Endothelial cell of umbilical vein (primary cell): Measurements from ENCODE around the gene RBMS1. TPM values are rescaled to one million over a fixed set of nuclear protein-coding genes. Genes with fewer than 3 reads are reported as not detected.
A peak's percentile ranks its signal among the peaks of the same experiment; 100 is the strongest.

Experiments
- BruUV-seq: library from RNA; stranded (reverse); fragments of 400-500 nt; replicated peaks from 2 replicates; lab custom pipeline; 2021; lab: Mats Ljungman, UMichigan
- CTCF ChIA-PET: fragments of 300-600, 350-600 bp; sonication (Branson Sonifier 250); formaldehyde crosslinking; loops from one replicate; lab custom pipeline; 2021; ENCODE audit warnings: antibody characterized with exemption, inconsistent platforms; lab: Charles Lee
- POLR2A ChIA-PET: fragments of 300-600, 350-600 bp; sonication (Branson Sonifier 250); formaldehyde crosslinking; loops from one replicate; lab custom pipeline; 2021; ENCODE audit warnings: antibody characterized with exemption, inconsistent platforms; lab: Charles Lee
- DNase-seq: peaks from one replicate; pipeline ENCODE4 v3.0.0-alpha.2; 2011; ENCODE audit warnings: low read depth, low spot score
- FAIRE-seq: peaks from 2 replicates; lab custom pipeline; 2011; peaks lifted over from hg19 to GRCh38; lab: Jason Lieb, UNC
- H2AFZ ChIP-seq: 2 replicates; pipeline ENCODE4 v1.6.0; 2012; ENCODE audit warnings: low read depth, low read length, control low read depth, inconsistent platforms
- H3K27ac ChIP-seq: 2 replicates; pipeline ENCODE4 v1.5.1; 2011; ENCODE audit warnings: low read depth, mild to moderate bottlenecking, control low read depth, low read length, moderate library complexity; ENCODE audit not compliant: insufficient read depth
- H3K27me3 ChIP-seq, 2 experiments: 2 replicates each; pipeline versions ENCODE4 v1.6.0 to v1.6.1; 2011; ENCODE audit warnings: low read length in 2 of 2, mixed read lengths in 1 of 2; ENCODE audit not compliant: control insufficient read depth in 2 of 2, insufficient read depth in 2 of 2
- H3K36me3 ChIP-seq, 2 experiments: 2 replicates in 1 of 2; 3 replicates in 1 of 2; pipeline ENCODE4 v1.5.1; 2011; ENCODE audit warnings: low read length in 2 of 2, mild to moderate bottlenecking in 1 of 2, moderate library complexity in 1 of 2; ENCODE audit not compliant: control insufficient read depth in 2 of 2, insufficient read depth in 2 of 2; ENCODE audit errors: extremely low read depth in 1 of 2
- H3K4me1 ChIP-seq: 3 replicates; pipeline ENCODE4 v1.5.1; 2011; ENCODE audit warnings: mild to moderate bottlenecking, low read length; ENCODE audit not compliant: control insufficient read depth, insufficient read depth; ENCODE audit errors: extremely low read depth
- H3K4me2 ChIP-seq: 2 replicates; pipeline ENCODE4 v1.6.1; 2011; ENCODE audit warnings: low read length, control low read depth, mixed read lengths; ENCODE audit not compliant: insufficient read depth
- H3K4me3 ChIP-seq, 3 experiments: fragments of 200-600 bp in 1 of 3; sonication (generic), shearing (Covaris generic) in 1 of 3; replicated peaks in 1 of 3; 2 replicates each; pipeline ENCODE4 v1.5.1; 2011 to 2016; ENCODE audit warnings: control low read depth in 3 of 3, low read length in 3 of 3, mild to moderate bottlenecking in 2 of 3, inconsistent platforms in 1 of 3, low read depth in 1 of 3, moderate library complexity in 1 of 3; ENCODE audit not compliant: insufficient read depth in 1 of 3
- H3K79me2 ChIP-seq: 2 replicates; pipeline ENCODE4 v1.6.0; 2012; ENCODE audit warnings: low read length, inconsistent platforms; ENCODE audit not compliant: control insufficient read depth, insufficient read depth
- H3K9ac ChIP-seq: replicated peaks from 2 replicates; pipeline ENCODE3; 2011; ENCODE audit warnings: low read length, control low read depth; ENCODE audit not compliant: insufficient read depth; ENCODE audit errors: extremely low read depth
- H3K9me1 ChIP-seq: replicated peaks from 3 replicates; pipeline ENCODE4 v1.6.0; 2011; ENCODE audit warnings: mild to moderate bottlenecking, low read length; ENCODE audit not compliant: control insufficient read depth, insufficient read depth; ENCODE audit errors: extremely low read depth
- H3K9me3 ChIP-seq: replicated peaks from 2 replicates; pipeline ENCODE4 v1.5.1; 2012; ENCODE audit warnings: low read length, inconsistent platforms; ENCODE audit not compliant: control insufficient read depth, insufficient read depth
- H4K20me1 ChIP-seq: replicated peaks from 2 replicates; pipeline ENCODE3; 2011; ENCODE audit warnings: mild to moderate bottlenecking, low read length; ENCODE audit not compliant: control insufficient read depth, insufficient read depth; ENCODE audit errors: extremely low read depth
- EZH2 ChIP-seq: IDR thresholded peaks from 2 replicates; pipeline ENCODE4 v1.6.1; 2012; ENCODE audit warnings: borderline replicate concordance, low read depth, mild to moderate bottlenecking, moderate library complexity, low read length, inconsistent platforms; ENCODE audit not compliant: severe bottlenecking
- FOS ChIP-seq: IDR thresholded peaks from 2 replicates; pipeline ENCODE4 v1.6.1; 2011; ENCODE audit warnings: mild to moderate bottlenecking, low read length, moderate library complexity, borderline replicate concordance; ENCODE audit not compliant: insufficient read depth
- GATA2 ChIP-seq: IDR thresholded peaks from 2 replicates; pipeline ENCODE4 v1.7.0; 2011; ENCODE audit warnings: low read depth, mild to moderate bottlenecking, moderate library complexity, mixed read lengths, low read length; ENCODE audit not compliant: insufficient read length, insufficient read depth
- JUN ChIP-seq: IDR thresholded peaks from 2 replicates; pipeline ENCODE4 v1.6.1; 2011; ENCODE audit warnings: borderline replicate concordance, low read depth; ENCODE audit not compliant: insufficient read length, insufficient read depth
- MYC ChIP-seq: IDR thresholded peaks from one replicate; pipeline ENCODE4 v1.6.1; 2011; ENCODE audit warnings: mild to moderate bottlenecking, low read depth, low read length
- POLR2A ChIP-seq: IDR thresholded peaks from 2 replicates; pipeline ENCODE4 v1.6.1; 2012; ENCODE audit warnings: low read depth, mild to moderate bottlenecking, control low read depth, low read length
- dilution Hi-C: fragments of 300-500 bp; cut with MboI; formaldehyde crosslinking; loops from one replicate; pipeline ENCODE4 v1.15.0; 2019; ENCODE audit warnings: low sequenced_read_pairs; ENCODE audit not compliant: extremely low pct_ligation_motif_present
- intact Hi-C: fragments of 100-400 bp; cut with micrococcal nuclease; formaldehyde crosslinking; loops from one replicate; pipeline ENCODE4 v1.10.0; 2022
- polyA plus RNA-seq, 4 experiments: library from polyadenylated mRNA; depleted of rRNA in 3 of 4; stranded (reverse) in 3 of 4; unstranded in 1 of 4; fragments of >200 nt; gene quantifications; 2 replicates each; pipeline versions ENCODE4 v1.2.1 to v1.2.3, GENCODE V29; 2011 to 2012; ENCODE audit warnings: missing spikeins in 1 of 4
- total RNA-seq: library from RNA; stranded (reverse); gene quantifications from 2 replicates; pipeline ENCODE4 v1.2.3, GENCODE V29; 2021

Gene RBMS1
- total and polyA plus RNA-seq, 2 donors (not counting 3 experiments of a cell fraction or from before 2014, with no cell fraction given), result 60.0 to 93.3 TPM

- ChIA-PET CTCF (interaction anchor here (0.7 to 1.9 kb wide), 6 partner anchors 10 to 78 kb away, joined by 3 to 10 read pairs (median 3); no protein-coding TSS in a partner anchor), POLR2A (no interaction called here)
- H4K20me1 ChIP-seq, result no peaks in the 10 kb centered on the region
- H3K27me3 ChIP-seq, result no peaks in the 10 kb centered on the region
- H3K9me1 ChIP-seq, result no peaks in the 10 kb centered on the region
- DNase-seq (peak; percentile 89), FAIRE-seq (peak; percentile 12)
- H3K36me3 ChIP-seq, result no peaks in the 10 kb centered on the region
- dilution Hi-C loops, result no loop called here
- peak overlapping the region; percentile 71 for H3K4me2 ChIP-seq
- no peaks in the 10 kb centered on the region for H3K9me3 ChIP-seq
- H3K79me2 ChIP-seq, result peaks cover 86% of the 10 kb centered on the region
- peak overlapping the region; percentile 81 for H3K9ac ChIP-seq
- peak overlapping the region; percentile 96 for H3K27ac ChIP-seq
- BruUV-seq, result no TSS peak
- intact Hi-C loops, result loop anchor here (1.0 to 5.0 kb wide), 8 partner anchors 35 to 598 kb away; no protein-coding TSS in a partner anchor
- no peak overlapping the region for H2AFZ ChIP-seq
- peak overlapping the region in 1 of 3 experiments; percentile 7 for H3K4me3 ChIP-seq
- TF ChIP-seq GATA2 (peak; percentile 11), POLR2A (no peak), FOS (no peak), EZH2 (no peak)
- H3K4me1 ChIP-seq, result peaks cover 91% of the 10 kb centered on the region
Observed at GRCh38 chr2:160372585-160372984, 121.0 kb downstream of the RBMS1 start.

DNA sequence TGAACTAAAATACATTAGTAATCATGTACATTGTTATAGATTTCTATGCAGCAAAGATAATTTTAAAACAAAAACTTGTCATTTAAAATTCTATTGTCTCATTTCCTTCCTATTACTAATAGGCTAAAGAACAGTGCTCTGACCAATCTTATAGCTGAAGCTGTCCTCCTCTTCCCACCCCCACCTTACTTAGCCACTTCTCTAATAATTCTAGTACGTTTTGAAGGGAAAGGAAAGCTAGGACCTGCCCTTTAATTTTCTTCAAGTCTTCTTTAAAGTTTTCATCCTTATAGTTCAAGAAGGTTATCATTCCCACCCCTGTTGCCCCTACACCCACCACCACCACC is 121.6 kb downstream of the RBMS1 start:
- Histone ChIP-seq H3K4me3 (peak overlapping the region in 1 of 3 experiments; percentile 7), H3K9ac (peak overlapping the region; percentile 81), H2AFZ (no peak overlapping the region), H3K27me3 (no peaks in the 10 kb centered on the region), H3K36me3 (no peaks in the 10 kb centered on the region), H3K9me3 (no peaks in the 10 kb centered on the region), H3K79me2 (peaks cover 86% of the 10 kb centered on the region), H3K9me1 (no peaks in the 10 kb centered on the region), H3K4me1 (peaks cover 85% of the 10 kb centered on the region), H3K27ac (peak overlapping the region; percentile 96), H4K20me1 (no peaks in the 10 kb centered on the region), H3K4me2 (peak overlapping the region; percentile 71)
- POLR2A ChIA-PET, result no interaction called here
- no peak for DNase-seq
- intact Hi-C loops, result loop anchor here (1.0 to 5.0 kb wide), 8 partner anchors 35 to 598 kb away; no protein-coding TSS in a partner anchor
- peak; percentile 12 for FAIRE-seq
- no TSS peak for BruUV-seq
- CTCF ChIA-PET, result interaction anchor here (0.8 to 1.9 kb wide), 10 partner anchors 10 to 102 kb away, joined by 3 to 6 read pairs (median 4); no protein-coding TSS in a partner anchor
- dilution Hi-C loops, result no loop called here
- no peak for TF ChIP-seq EZH2
- TF ChIP-seq MYC, result no peak
- TF ChIP-seq JUN, result peak; percentile 63
- TF ChIP-seq FOS, result no peak
